Measurements from ENCODE around the gene PACS1.

PACS1 gene

DNA sequence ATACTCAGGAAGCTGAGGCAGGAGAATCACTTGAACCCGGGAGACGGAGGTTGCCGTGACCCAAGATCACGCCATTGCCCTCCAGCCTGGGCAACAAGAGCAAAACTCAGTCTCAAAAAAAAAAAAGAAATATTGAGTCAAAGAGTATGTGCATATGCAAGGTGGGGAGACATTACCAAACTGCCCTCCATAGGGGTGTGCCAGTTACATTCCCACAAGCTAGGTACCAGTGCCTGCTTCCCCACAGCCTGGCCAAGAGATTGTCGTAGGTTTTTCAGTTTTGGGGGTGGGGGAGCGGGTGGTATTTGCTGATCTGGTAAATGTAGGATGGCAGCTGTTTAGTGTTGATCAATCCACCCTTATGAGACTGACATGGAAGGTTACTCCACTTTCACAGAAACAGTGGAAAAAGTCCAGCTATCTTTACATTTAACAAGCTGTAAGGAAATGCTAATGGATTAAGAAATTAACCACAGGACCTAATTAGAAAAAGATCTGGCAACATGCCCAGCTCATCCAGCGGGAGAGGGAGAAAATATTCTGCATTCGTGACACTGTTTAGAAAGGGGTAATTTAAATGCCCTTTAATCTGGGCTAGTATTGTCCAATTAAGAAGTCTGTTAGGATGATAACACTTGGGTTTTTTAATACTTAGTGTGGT is 89.4 kb downstream of the PACS1 start:
- intact Hi-C loops (cut with micrococcal nuclease): no loop called here
- H3K4me1 Mint-ChIP-seq (ENCODE audit: low read depth): no peaks in the 10 kb centered on the region
- no peak overlapping the region for H3K4me3 Mint-ChIP-seq
- no peaks in the 10 kb centered on the region for H3K9me3 Mint-ChIP-seq
- no peaks in the 10 kb centered on the region for H3K36me3 Mint-ChIP-seq (ENCODE audit: low read depth)
- H3K27ac Mint-ChIP-seq: no peak overlapping the region
- no peaks in the 10 kb centered on the region for H3K27me3 Mint-ChIP-seq

- Mint-ChIP-seq H3K27ac (no peak overlapping the region), H3K4me1 (ENCODE audit: low read depth) (no peaks in the 10 kb centered on the region), H3K4me3 (no peak overlapping the region), H3K27me3 (no peaks in the 10 kb centered on the region), H3K9me3 (no peaks in the 10 kb centered on the region), H3K36me3 (ENCODE audit: low read depth) (peaks cover 7% of the 10 kb centered on the region)
- intact Hi-C loops (cut with micrococcal nuclease): no loop called here
Measured at GRCh38 chr11:66160709-66161108, 90.6 kb downstream of the PACS1 start.

GRCh38 chr11:66168289-66168688 is 98.2 kb downstream of the PACS1 start:
- Mint-ChIP-seq H3K27ac (no peak overlapping the region), H3K4me3 (no peak overlapping the region), H3K9me3 (no peaks in the 10 kb centered on the region), H3K36me3 (ENCODE audit: low read depth) (peaks cover 24% of the 10 kb centered on the region), H3K4me1 (ENCODE audit: low read depth) (peaks cover 5% of the 10 kb centered on the region), H3K27me3 (no peaks in the 10 kb centered on the region)
- intact Hi-C loops (cut with micrococcal nuclease): no loop called here

DNA sequence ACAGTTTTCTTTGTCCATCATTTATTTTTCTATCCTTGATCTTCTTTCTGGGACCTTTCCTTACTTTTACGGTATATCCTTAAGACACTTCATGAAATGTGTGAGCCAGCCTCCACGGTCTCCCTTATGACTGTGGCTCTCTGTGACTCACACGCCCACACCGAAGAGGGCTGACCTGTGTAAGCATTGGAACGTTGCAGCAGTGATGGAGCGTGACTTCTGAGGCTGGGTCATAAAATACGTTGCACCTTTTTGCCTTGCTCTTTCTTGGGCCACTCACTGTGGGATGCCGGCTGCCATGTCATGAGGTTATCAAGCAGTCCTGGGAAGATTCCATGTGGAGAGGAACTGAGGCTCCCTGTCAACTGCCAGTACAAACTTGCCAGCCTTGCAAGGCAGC is 102.1 kb downstream of the PACS1 start:
- Mint-ChIP-seq H3K27ac (no peak overlapping the region), H3K4me1 (ENCODE audit: low read depth) (peaks cover 5% of the 10 kb centered on the region), H3K27me3 (no peaks in the 10 kb centered on the region), H3K4me3 (no peak overlapping the region), H3K9me3 (no peaks in the 10 kb centered on the region), H3K36me3 (ENCODE audit: low read depth) (peaks cover 24% of the 10 kb centered on the region)
- intact Hi-C loops (cut with micrococcal nuclease): no loop called here

DNA sequence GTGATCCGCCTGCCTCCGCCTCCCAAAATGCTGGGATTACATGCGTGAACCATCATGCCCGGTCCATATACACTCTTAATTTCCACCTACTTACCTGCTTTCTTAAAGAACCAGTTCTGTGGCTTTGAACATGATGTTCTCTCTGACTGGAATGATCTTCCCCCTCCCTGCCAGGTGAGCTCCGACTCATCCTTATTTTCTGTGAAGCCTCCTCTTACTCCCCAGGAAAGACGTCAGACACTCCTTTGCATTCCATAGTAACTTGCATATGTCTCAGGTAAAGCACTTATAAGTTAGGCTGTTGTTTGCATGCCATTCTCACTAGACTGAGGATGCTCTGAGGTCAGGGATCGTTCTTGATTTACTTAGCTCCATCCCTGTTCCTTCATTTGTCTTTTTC is 106.6 kb downstream of the PACS1 start:
- H3K27ac Mint-ChIP-seq: no peak overlapping the region

GRCh38 chr11:66178183-66178582 is 108.1 kb downstream of the PACS1 start:
- Mint-ChIP-seq H3K9me3 (no peaks in the 10 kb centered on the region), H3K27me3 (no peaks in the 10 kb centered on the region)

More for the DNA sequence above, 106.6 kb downstream of the PACS1 start:
- H3K4me3 Mint-ChIP-seq: no peak overlapping the region
- intact Hi-C loops (cut with micrococcal nuclease): no loop called here
- H3K4me1 Mint-ChIP-seq (ENCODE audit: low read depth): peaks cover 5% of the 10 kb centered on the region
- H3K36me3 Mint-ChIP-seq (ENCODE audit: low read depth): peaks cover 18% of the 10 kb centered on the region
- H3K27me3 Mint-ChIP-seq: no peaks in the 10 kb centered on the region
- H3K9me3 Mint-ChIP-seq: no peaks in the 10 kb centered on the region

DNA sequence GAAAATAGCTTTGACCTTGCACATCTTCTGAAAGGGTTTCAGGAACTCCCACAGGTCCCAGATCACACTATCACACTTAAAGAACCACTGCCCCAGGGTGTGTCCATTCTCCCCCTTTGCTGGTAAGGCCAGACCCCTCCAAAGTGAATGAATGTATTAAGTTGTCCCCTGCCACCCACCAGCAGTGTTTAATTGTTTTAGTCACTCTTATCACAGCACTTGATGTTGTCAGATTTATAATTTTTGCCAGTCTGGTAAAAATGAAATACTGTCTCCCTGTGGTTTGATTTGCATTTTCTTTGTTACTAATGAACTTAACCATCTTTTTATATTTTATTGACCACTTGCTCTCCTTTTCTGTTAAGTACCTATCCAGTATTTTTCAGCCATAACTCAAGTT is 108.8 kb downstream of the PACS1 start:
- intact Hi-C loops (cut with micrococcal nuclease): no loop called here
- Mint-ChIP-seq H3K4me1 (ENCODE audit: low read depth) (no peaks in the 10 kb centered on the region), H3K36me3 (ENCODE audit: low read depth) (peaks cover under 1% of the 10 kb centered on the region), H3K9me3 (no peaks in the 10 kb centered on the region), H3K27me3 (no peaks in the 10 kb centered on the region), H3K4me3 (no peak overlapping the region), H3K27ac (no peak overlapping the region)

More at GRCh38 chr11:66178183-66178582, 108.1 kb downstream of the PACS1 start:
- intact Hi-C loops (cut with micrococcal nuclease): no loop called here
- H3K36me3 Mint-ChIP-seq (ENCODE audit: low read depth): peaks cover 7% of the 10 kb centered on the region
- H3K4me3 Mint-ChIP-seq: no peak overlapping the region
- no peak overlapping the region for H3K27ac Mint-ChIP-seq
- no peaks in the 10 kb centered on the region for H3K4me1 Mint-ChIP-seq (ENCODE audit: low read depth)

- intact Hi-C loops (cut with micrococcal nuclease): no loop called here
- no peaks in the 10 kb centered on the region for H3K9me3 Mint-ChIP-seq
- H3K27me3 Mint-ChIP-seq: no peaks in the 10 kb centered on the region
- no peaks in the 10 kb centered on the region for H3K36me3 Mint-ChIP-seq (ENCODE audit: low read depth)
- H3K4me1 Mint-ChIP-seq (ENCODE audit: low read depth): no peaks in the 10 kb centered on the region
- H3K27ac Mint-ChIP-seq: no peak overlapping the region
- no peak overlapping the region for H3K4me3 Mint-ChIP-seq
Measured at GRCh38 chr11:66181632-66182315, 111.7 kb downstream of the PACS1 start.

GRCh38 chr11:66183494-66184048 is 113.5 kb downstream of the PACS1 start:
- Mint-ChIP-seq H3K36me3 (ENCODE audit: low read depth) (no peaks in the 10 kb centered on the region), H3K27me3 (no peaks in the 10 kb centered on the region), H3K9me3 (no peaks in the 10 kb centered on the region), H3K4me3 (no peak overlapping the region), H3K4me1 (ENCODE audit: low read depth) (no peaks in the 10 kb centered on the region), H3K27ac (no peak overlapping the region)
- intact Hi-C loops (cut with micrococcal nuclease): no loop called here

- intact Hi-C loops (cut with micrococcal nuclease): no loop called here
- Mint-ChIP-seq H3K4me1 (ENCODE audit: low read depth) (no peaks in the 10 kb centered on the region), H3K27me3 (no peaks in the 10 kb centered on the region), H3K4me3 (no peak overlapping the region), H3K36me3 (ENCODE audit: low read depth) (peaks cover 4% of the 10 kb centered on the region), H3K27ac (no peak overlapping the region), H3K9me3 (no peaks in the 10 kb centered on the region)
Measured at GRCh38 chr11:66184728-66185127, 114.7 kb downstream of the PACS1 start.

- intact Hi-C loops (cut with micrococcal nuclease): no loop called here
- Mint-ChIP-seq H3K4me1 (ENCODE audit: low read depth) (peaks cover 9% of the 10 kb centered on the region), H3K36me3 (ENCODE audit: low read depth) (peaks cover 8% of the 10 kb centered on the region), H3K27me3 (no peaks in the 10 kb centered on the region), H3K27ac (no peak overlapping the region), H3K4me3 (no peak overlapping the region), H3K9me3 (no peaks in the 10 kb centered on the region)
Measured at GRCh38 chr11:66186470-66186869, 116.4 kb downstream of the PACS1 start.

DNA sequence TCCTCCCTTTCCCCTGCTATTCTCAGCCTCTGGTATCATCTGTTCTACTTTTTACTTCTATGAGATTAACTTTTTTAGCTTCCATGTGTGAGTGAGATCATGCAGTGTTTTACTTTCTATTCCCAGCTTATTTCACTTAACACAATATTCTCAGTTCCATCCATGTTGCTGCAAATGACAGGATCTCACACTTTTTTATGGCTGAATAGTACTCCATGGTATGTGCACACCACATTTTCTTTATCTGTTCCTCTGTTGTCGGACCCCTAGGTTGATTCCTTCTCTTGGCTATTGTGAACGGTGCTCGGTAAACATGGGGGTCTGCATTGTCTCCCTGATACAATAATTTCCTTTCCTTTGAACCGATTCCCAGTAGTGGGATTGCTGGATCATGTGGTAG is 117.4 kb downstream of the PACS1 start:
- H3K4me3 Mint-ChIP-seq: no peak overlapping the region
- intact Hi-C loops (cut with micrococcal nuclease): no loop called here
- H3K36me3 Mint-ChIP-seq (ENCODE audit: low read depth): peaks cover 14% of the 10 kb centered on the region
- H3K9me3 Mint-ChIP-seq: no peaks in the 10 kb centered on the region
- H3K27ac Mint-ChIP-seq: no peak overlapping the region
- no peaks in the 10 kb centered on the region for H3K27me3 Mint-ChIP-seq
- peaks cover 9% of the 10 kb centered on the region for H3K4me1 Mint-ChIP-seq (ENCODE audit: low read depth)

DNA sequence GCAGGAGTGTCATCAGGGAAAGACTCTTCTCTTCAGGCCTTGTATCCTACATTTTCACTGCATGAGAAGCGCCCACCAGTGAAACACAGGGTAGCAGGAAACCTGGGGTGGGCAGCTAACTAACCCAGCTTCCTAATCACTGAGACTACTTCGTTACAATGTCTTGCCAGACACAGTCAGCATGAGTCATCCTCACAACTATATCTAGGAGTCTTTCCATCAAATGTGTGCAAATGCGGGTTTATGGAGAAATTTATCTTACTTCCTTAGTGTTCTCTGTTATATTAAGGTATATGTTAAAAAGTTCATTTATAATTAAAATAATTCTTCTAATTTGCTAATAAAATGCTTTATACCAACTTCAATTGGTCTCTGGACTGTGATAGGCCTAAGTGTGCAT is 118.5 kb downstream of the PACS1 start:
- Mint-ChIP-seq H3K36me3 (ENCODE audit: low read depth) (peaks cover 25% of the 10 kb centered on the region), H3K27ac (no peak overlapping the region), H3K4me1 (ENCODE audit: low read depth) (peaks cover 9% of the 10 kb centered on the region), H3K4me3 (no peak overlapping the region), H3K9me3 (no peaks in the 10 kb centered on the region), H3K27me3 (no peaks in the 10 kb centered on the region)
- intact Hi-C loops (cut with micrococcal nuclease): no loop called here

DNA sequence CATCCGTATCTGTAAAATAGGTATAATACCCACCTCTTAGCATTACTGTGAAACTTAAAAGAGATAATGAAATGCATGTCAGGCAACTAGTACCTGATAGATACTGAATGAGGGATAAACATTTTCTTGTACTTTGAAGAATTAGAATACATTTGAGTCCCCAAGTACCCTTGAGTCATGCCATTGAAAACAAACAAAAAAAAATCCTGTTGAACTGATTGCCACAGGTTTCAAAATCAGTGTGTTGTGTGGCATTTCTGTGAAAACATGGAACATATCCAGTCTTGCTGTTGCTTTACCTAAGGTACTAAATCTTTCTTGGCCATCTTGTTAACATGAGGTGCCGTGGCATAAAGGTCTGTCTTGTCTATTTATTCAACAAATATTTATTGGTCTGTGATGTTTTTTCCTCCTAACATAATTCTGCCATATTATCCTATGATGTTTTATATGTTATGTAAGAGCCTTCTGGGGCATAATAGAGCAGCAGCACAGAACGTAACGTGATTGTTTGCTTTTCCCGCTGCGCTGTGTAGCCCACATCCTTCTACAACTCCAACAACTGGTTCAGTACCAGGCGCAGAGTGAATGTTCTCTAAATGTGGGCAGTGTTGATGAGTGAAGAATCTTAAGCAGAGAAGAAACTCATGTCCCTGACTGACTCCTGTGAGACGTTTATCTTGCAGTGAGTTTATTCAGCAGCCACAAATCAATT is 119.1 kb downstream of the PACS1 start:
- Mint-ChIP-seq H3K9me3 (no peaks in the 10 kb centered on the region), H3K36me3 (ENCODE audit: low read depth) (peaks cover 31% of the 10 kb centered on the region), H3K27ac (no peak overlapping the region), H3K4me1 (ENCODE audit: low read depth) (peaks cover 9% of the 10 kb centered on the region), H3K4me3 (no peak overlapping the region), H3K27me3 (no peaks in the 10 kb centered on the region)
- intact Hi-C loops (cut with micrococcal nuclease): no loop called here
